ENCODE measurements around the gene PCDH1.

DNA sequence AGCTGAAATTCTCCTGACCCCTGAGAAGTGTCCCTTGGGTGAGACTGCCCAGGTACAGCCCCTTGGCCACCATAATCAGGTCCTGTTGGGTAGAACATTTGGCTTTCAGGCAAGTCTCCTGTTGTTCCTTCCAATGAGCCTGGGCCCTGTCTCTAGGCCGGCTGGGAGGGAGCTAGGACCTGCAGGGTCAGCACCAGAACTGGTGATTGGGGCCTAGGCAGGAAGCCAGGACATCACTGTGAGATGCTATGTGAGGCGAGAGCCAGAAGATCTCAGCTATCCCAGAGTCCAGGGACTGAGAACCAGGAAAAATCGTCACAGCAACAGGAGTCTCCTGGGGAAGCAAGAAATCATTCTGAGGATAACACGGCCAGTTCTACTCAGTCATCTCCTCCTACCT is 51.5 kb downstream of the PCDH1 start:
- TF ChIP-seq ELF4 (CRISPR knock-in tag; IDR thresholded peaks at IDR 0.05; ENCODE audit: borderline replicate concordance) (no peak), FOXA1 (IDR thresholded peaks at IDR 0.05) (no peak), FOXA1 (CRISPR knock-in tag; IDR thresholded peaks at IDR 0.05) (no peak), ZNF331 (CRISPR knock-in tag; IDR thresholded peaks at IDR 0.05) (no peak), ZNF570 (CRISPR knock-in tag; IDR thresholded peaks at IDR 0.05; ENCODE audit: borderline replicate concordance) (no peak), CBX5 (CRISPR knock-in tag; IDR thresholded peaks at IDR 0.05; ENCODE audit: borderline replicate concordance) (no peak)
- TF ChIP-seq, protein P1, sequence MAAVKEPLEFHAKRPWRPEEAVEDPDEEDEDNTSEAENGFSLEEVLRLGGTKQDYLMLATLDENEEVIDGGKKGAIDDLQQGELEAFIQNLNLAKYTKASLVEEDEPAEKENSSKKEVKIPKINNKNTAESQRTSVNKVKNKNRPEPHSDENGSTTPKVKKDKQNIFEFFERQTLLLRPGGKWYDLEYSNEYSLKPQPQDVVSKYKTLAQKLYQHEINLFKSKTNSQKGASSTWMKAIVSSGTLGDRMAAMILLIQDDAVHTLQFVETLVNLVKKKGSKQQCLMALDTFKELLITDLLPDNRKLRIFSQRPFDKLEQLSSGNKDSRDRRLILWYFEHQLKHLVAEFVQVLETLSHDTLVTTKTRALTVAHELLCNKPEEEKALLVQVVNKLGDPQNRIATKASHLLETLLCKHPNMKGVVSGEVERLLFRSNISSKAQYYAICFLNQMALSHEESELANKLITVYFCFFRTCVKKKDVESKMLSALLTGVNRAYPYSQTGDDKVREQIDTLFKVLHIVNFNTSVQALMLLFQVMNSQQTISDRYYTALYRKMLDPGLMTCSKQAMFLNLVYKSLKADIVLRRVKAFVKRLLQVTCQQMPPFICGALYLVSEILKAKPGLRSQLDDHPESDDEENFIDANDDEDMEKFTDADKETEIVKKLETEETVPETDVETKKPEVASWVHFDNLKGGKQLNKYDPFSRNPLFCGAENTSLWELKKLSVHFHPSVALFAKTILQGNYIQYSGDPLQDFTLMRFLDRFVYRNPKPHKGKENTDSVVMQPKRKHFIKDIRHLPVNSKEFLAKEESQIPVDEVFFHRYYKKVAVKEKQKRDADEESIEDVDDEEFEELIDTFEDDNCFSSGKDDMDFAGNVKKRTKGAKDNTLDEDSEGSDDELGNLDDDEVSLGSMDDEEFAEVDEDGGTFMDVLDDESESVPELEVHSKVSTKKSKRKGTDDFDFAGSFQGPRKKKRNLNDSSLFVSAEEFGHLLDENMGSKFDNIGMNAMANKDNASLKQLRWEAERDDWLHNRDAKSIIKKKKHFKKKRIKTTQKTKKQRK (IDR thresholded peaks at IDR 0.05; ENCODE audit: low read length), result no peak
